Activated CD8-positive, alpha-beta T cell treated with anti-CD3 and anti-CD28 coated beads, Interleukin-2, amount 10 ng/mL, durations not matched to agents 7 days and 5 days (primary cell): ENCODE results near the gene PFKFB1. TPM values are rescaled to one million over a fixed set of nuclear protein-coding genes. Genes with fewer than 3 reads are reported as not detected.

Source experiments
- ATAC-seq: fragments of 150-1000 bp; cut with Tn5 transposase; one replicate; pipeline ENCODE4 v1.10.0; 2021; ENCODE audit warnings: moderate library complexity
- CTCF ChIA-PET: fragments of 350-600 bp; sonication (Branson Sonifier 250); formaldehyde crosslinking; loops from one replicate; lab custom pipeline; 2021; ENCODE audit warnings: antibody characterized with exemption; lab: Charles Lee
- POLR2A ChIA-PET: fragments of 350-600 bp; sonication (Branson Sonifier 250); formaldehyde crosslinking; loops from one replicate; lab custom pipeline; 2021; ENCODE audit warnings: antibody characterized with exemption; lab: Charles Lee
- DNase-seq: peaks from one replicate; pipeline ENCODE4 v3.0.0-alpha.2; 2020
- H3K27ac Mint-ChIP-seq: one replicate; pipeline ENCODE4 v1.8.0; 2021; ENCODE audit warnings: mild to moderate bottlenecking, mixed read lengths
- H3K27me3 Mint-ChIP-seq: one replicate; pipeline ENCODE4 v1.8.0; 2021; ENCODE audit warnings: low read depth, mixed read lengths
- H3K36me3 Mint-ChIP-seq: one replicate; pipeline ENCODE4 v1.8.0; 2021; ENCODE audit warnings: low read depth, mixed read lengths
- H3K4me1 Mint-ChIP-seq: one replicate; pipeline ENCODE4 v1.8.0; 2021; ENCODE audit warnings: low read depth, mixed read lengths
- H3K4me3 Mint-ChIP-seq: one replicate; pipeline ENCODE4 v1.8.0; 2021; ENCODE audit warnings: mild to moderate bottlenecking, mixed read lengths
- H3K9me3 Mint-ChIP-seq: one replicate; pipeline ENCODE4 v1.8.0; 2022; ENCODE audit warnings: mixed read lengths; ENCODE audit not compliant: insufficient read depth
- total RNA-seq, 2 experiments: library from RNA; stranded (reverse); gene quantifications; one replicate each; pipeline ENCODE4 v1.2.3, GENCODE V29; 2021

Gene PFKFB1
- total RNA-seq, 2 experiments from 2014 or later = 0.44 to 0.61 TPM

DNA sequence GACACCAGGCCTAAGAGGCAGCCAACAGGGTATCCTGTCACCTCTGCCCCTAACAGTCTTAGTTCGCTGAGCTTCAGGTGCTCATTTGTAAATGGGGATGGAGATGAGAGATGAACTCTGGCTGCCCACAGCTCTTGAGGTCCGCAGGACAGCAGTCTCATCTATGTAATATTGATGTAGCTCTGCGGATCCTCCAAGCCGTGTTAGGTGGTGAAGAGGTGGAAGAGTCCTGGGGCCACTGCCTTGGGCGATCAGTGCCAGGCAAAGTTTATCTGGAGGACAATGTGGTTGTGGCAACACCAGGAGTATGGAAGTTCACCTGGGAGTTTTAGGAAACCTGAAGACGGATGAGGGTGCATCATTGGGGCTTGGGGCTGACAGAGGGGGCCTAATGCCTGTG, 59.9 kb downstream of the PFKFB1 start:
- ATAC-seq = no peak
- CTCF ChIA-PET = no interaction called here

GRCh38 chrX:54933150-54933826, 60.7 kb downstream of the PFKFB1 start:
- POLR2A ChIA-PET = no interaction called here
- DNase-seq (no peak), ATAC-seq (no peak)
- H3K27ac Mint-ChIP-seq = no peak overlapping the region
- H3K9me3 Mint-ChIP-seq = no peaks in the 10 kb centered on the region
- H3K4me3 Mint-ChIP-seq = no peak overlapping the region
- no peaks in the 10 kb centered on the region for H3K36me3 Mint-ChIP-seq
- CTCF ChIA-PET = no interaction called here
- no peaks in the 10 kb centered on the region for H3K4me1 Mint-ChIP-seq
- no peaks in the 10 kb centered on the region for H3K27me3 Mint-ChIP-seq

More for the DNA sequence above, 59.9 kb downstream of the PFKFB1 start:
- no peak overlapping the region for H3K27ac Mint-ChIP-seq
- no peaks in the 10 kb centered on the region for H3K27me3 Mint-ChIP-seq
- POLR2A ChIA-PET = no interaction called here
- no peak overlapping the region for H3K4me3 Mint-ChIP-seq
- no peaks in the 10 kb centered on the region for H3K36me3 Mint-ChIP-seq
- H3K4me1 Mint-ChIP-seq = no peaks in the 10 kb centered on the region
- H3K9me3 Mint-ChIP-seq = no peaks in the 10 kb centered on the region
- no peak for DNase-seq

DNA sequence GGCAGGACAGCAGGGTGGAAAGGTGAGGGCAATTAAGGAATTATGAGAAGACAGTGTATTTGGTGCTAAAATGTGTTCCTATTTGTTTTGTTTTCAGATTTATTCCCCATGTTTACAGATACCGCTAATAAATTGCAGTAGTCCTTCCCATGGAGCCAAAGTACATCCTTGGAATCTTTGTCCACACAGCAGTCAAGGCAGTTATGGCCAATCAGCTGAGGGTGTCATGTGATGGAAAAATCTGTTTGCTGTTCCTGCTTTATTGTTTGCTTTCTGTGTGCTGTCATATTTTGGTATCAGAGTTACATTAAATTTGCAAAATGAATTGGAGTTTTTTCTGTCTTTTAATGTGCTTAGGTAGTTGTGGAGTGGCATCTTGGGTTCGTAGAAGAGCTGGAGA, 62.9 kb downstream of the PFKFB1 start:
- ChIA-PET CTCF (no interaction called here), POLR2A (no interaction called here)
- Mint-ChIP-seq H3K9me3 (no peaks in the 10 kb centered on the region), H3K4me1 (no peaks in the 10 kb centered on the region), H3K27me3 (no peaks in the 10 kb centered on the region), H3K36me3 (no peaks in the 10 kb centered on the region), H3K4me3 (no peak overlapping the region), H3K27ac (no peak overlapping the region)
- no peak for DNase-seq
- no peak for ATAC-seq

- ChIA-PET CTCF (no interaction called here), POLR2A (no interaction called here)
- ATAC-seq (no peak), DNase-seq (no peak)
- Mint-ChIP-seq H3K27me3 (no peaks in the 10 kb centered on the region), H3K4me3 (no peak overlapping the region), H3K4me1 (no peaks in the 10 kb centered on the region), H3K36me3 (no peaks in the 10 kb centered on the region), H3K9me3 (no peaks in the 10 kb centered on the region), H3K27ac (no peak overlapping the region)
Measured at GRCh38 chrX:54930291-54931049, 63.5 kb downstream of the PFKFB1 start.

DNA sequence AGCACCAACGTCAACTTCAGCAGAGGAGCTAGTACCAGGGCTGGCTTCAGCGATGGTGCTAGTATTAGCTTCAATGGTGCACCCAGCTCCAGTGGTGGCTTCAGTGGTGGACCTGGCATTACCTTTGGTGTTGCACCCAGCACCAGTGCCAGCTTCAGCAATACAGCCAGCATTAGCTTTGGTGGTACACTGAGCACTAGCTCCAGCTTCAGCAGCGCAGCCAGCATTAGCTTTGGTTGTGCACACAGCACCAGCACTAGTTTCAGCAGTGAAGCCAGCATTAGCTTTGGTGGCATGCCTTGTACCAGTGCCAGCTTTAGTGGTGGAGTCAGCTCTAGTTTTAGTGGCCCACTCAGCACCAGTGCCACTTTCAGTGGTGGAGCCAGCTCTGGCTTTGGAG, 65.1 kb downstream of the PFKFB1 start:
- H3K36me3 Mint-ChIP-seq = no peaks in the 10 kb centered on the region
- H3K4me3 Mint-ChIP-seq = no peak overlapping the region
- no peaks in the 10 kb centered on the region for H3K4me1 Mint-ChIP-seq
- ChIA-PET CTCF (no interaction called here), POLR2A (no interaction called here)
- H3K27ac Mint-ChIP-seq = no peak overlapping the region
- H3K27me3 Mint-ChIP-seq = no peaks in the 10 kb centered on the region
- ATAC-seq (no peak), DNase-seq (no peak)
- H3K9me3 Mint-ChIP-seq = no peaks in the 10 kb centered on the region

DNA sequence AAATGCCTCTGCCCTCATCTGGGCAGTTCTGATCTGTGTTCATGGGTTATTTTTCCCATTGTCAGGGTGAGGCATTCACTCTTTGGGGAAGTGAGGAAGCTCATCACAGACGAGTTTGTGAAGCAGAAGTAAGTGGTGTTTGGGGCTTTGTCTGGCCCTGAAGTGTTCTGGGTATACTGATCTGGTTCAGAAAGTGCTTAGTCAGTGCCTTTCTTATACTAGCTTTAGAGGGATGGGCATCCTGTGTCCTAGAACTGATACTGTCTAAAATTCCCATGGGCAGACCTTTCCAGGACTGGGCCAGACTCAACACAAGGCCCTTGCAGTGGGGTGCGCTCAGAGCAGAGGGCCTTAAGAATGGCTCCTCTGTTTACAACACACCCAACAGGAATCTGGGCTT, 67.0 kb downstream of the PFKFB1 start:
- Mint-ChIP-seq H3K4me3 (no peak overlapping the region), H3K27me3 (no peaks in the 10 kb centered on the region), H3K27ac (no peak overlapping the region), H3K36me3 (no peaks in the 10 kb centered on the region), H3K9me3 (no peaks in the 10 kb centered on the region), H3K4me1 (no peaks in the 10 kb centered on the region)
- ChIA-PET POLR2A (no interaction called here), CTCF (no interaction called here)
- DNase-seq (no peak), ATAC-seq (no peak)

DNA sequence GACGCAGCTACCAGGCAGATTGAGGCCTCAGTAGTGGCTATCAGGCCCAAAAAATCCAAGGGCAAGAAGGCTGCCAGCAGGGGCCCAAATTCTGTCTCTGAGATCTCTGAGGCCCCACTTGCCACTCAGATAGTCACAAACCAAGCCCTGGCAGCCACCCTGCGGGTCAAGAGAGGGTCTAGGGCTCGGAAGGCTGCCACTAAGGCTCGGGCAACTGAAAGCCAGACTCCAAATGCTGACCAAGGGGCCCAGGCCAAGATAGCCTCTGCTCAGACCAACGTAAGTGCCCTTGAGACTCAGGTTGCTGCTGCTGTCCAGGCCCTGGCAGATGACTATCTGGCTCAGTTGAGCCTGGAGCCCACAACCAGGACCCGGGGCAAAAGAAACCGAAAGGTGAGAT, 70.6 kb downstream of the PFKFB1 start:
- H3K9me3 Mint-ChIP-seq = no peaks in the 10 kb centered on the region
- CTCF ChIA-PET = no interaction called here
- DNase-seq (no peak), ATAC-seq (no peak)
- H3K27me3 Mint-ChIP-seq = peaks cover 6% of the 10 kb centered on the region
- no peak overlapping the region for H3K4me3 Mint-ChIP-seq
- POLR2A ChIA-PET = no interaction called here
- H3K27ac Mint-ChIP-seq = no peak overlapping the region
- peaks cover 14% of the 10 kb centered on the region for H3K4me1 Mint-ChIP-seq
- no peaks in the 10 kb centered on the region for H3K36me3 Mint-ChIP-seq

DNA sequence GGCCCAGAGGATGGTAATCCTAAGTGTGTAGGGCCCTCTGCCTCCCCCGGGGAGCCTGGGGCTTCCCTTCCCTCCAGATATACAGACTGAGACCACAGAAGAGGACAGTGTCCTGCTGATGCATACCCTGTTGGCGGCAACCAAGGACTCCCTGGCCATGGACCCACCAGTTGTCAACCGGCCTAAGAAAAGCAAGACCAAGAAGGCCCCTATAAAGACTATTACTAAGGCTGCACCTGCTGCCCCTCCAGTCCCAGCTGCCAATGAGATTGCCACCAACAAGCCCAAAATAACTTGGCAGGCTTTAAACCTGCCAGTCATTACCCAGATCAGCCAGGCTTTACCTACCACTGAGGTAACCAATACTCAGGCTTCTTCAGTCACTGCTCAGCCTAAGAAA, 71.4 kb downstream of the PFKFB1 start:
- ATAC-seq (no peak), DNase-seq (no peak)
- Mint-ChIP-seq H3K4me3 (no peak overlapping the region), H3K27ac (no peak overlapping the region), H3K36me3 (no peaks in the 10 kb centered on the region), H3K27me3 (peaks cover 6% of the 10 kb centered on the region), H3K9me3 (no peaks in the 10 kb centered on the region), H3K4me1 (peaks cover 14% of the 10 kb centered on the region)
- ChIA-PET POLR2A (no interaction called here), CTCF (no interaction called here)

DNA sequence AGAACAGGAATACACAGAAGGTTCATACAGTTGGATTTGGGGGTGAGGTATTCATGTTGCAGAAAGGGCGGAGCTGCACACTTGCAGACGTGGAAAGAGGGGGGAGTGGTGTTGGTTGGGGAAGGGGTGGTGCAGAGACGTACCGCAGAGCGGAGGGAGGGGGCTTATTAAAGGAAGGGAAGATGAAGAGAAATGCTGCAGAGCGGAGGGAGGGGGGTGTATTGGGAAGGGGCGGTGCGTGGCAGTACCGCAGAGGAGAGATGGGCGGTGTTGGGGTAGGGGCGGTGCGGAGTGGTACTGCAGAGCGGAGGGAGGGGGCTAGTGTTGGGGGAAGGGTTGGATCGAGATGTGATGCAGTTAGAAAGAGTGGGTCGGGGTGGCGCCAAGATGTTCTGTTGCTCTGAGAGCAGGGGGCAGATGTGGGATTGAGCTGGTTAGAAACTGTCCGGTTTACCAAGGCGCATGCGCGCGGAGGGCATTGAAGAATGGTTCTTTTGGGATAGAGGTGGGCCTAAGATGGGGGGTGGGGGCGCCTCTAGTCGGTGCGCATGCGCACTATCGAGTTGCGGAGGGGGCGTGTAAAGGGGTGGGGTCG, 72.5 kb downstream of the PFKFB1 start:
- peak; percentile 50 for DNase-seq
- CTCF ChIA-PET = no interaction called here
- Mint-ChIP-seq H3K27me3 (peaks cover 6% of the 10 kb centered on the region), H3K4me1 (peaks cover 14% of the 10 kb centered on the region), H3K36me3 (no peaks in the 10 kb centered on the region), H3K27ac (peak overlapping the region; percentile 52), H3K4me3 (peak overlapping the region; percentile 74), H3K9me3 (no peaks in the 10 kb centered on the region)
- POLR2A ChIA-PET = no interaction called here
- ATAC-seq = peak; percentile 63

DNA sequence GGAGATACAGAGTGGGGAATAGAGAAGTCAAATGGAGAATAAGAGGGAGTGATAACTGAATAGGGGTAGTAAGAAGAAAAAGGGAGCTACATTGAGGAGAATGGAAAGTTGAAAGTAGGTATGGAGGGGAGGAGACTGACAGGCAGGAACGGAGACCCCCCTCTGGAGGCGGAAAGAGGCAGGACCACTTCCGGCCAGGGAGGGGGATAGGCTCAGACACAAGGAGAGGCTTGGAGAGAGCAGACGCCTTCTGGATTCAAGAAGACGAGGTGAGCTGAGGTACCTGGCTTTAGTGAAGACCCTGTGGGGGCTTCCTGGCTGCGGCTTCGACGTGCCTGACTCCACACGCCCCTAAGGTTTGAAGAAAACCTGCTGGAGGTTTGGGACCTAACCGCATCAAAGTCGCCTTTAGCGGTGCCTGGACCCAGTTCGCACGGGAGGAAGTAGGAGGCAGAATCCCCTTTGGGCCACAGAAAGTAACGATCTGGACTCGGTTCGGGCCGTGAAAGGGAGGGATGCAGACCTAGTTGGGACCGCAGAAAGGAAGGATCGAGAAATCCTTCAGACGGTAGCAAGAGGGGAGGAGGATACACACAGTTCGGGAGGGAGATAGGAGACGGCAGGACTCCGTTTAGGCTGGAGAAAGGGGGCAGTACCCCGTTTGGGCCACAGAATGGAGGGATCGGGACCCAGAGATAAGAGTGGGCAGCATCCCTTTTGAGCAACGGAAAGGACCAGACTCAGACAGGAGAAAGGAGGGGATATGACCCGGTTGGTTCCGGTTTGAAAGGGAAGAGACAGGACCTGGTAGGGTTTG, 73.2 kb downstream of the PFKFB1 start, which contains the start of gene TRO:
TSS of gene TRO (plus strand) at position 215 of the 817 bp plus-strand sequence. CDS start 1,423 bp downstream, outside the sequence.
- Mint-ChIP-seq H3K4me3 (peak within 1 kb of the TSS; percentile 74), H3K36me3 (no peaks in the 10 kb centered on the region), H3K27me3 (peaks cover 8% of the 10 kb centered on the region), H3K9me3 (no peaks in the 10 kb centered on the region), H3K4me1 (peaks cover 14% of the 10 kb centered on the region), H3K27ac (peak within 1 kb of the TSS; percentile 52)
- CTCF ChIA-PET = no interaction called here
- DNase-seq (peak; percentile 21), ATAC-seq (peak; percentile 27)
- POLR2A ChIA-PET = no interaction called here

DNA sequence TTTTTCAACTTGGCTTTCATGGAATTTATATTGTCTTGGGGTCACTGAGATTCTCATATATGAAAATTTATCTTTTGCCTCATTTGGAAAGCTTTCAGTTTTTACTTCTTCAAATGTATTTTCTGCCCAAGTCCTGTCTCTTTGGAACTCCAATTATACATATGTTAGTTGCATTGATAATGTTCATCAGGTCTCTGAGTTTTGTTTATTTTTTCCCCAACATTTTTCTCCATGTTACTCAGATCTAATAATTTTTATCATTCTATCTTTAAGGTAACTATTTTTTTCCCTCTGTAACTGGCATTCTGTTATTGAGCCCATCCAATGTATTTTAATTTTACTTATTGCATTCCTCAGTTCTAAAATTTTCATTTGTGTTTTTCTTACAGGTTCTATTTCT, 84.0 kb downstream of the PFKFB1 start:
- CTCF ChIA-PET = no interaction called here
- Mint-ChIP-seq H3K27ac (no peak overlapping the region), H3K27me3 (no peaks in the 10 kb centered on the region), H3K36me3 (no peaks in the 10 kb centered on the region), H3K9me3 (no peaks in the 10 kb centered on the region), H3K4me3 (no peak overlapping the region), H3K4me1 (no peaks in the 10 kb centered on the region)
- DNase-seq = no peak
- POLR2A ChIA-PET = no interaction called here
- no peak for ATAC-seq
